MCF 10A (cell line): ENCODE results near the gene ARID3C. TPM values are rescaled to one million over a fixed set of nuclear protein-coding genes. Genes with fewer than 3 reads are reported as not detected.
A peak's percentile ranks its signal among the peaks of the same experiment; 100 is the strongest.

Experiments
- BruUV-seq: library from RNA; stranded (reverse); fragments of 400-500 nt; replicated peaks from 2 replicates; lab custom pipeline; 2021; lab: Mats Ljungman, UMichigan
- CTCF ChIA-PET: fragments of 300-600 bp; sonication (Branson Sonifier 250); formaldehyde crosslinking; extraction: SDS; loops from one replicate; lab custom pipeline; 2021; ENCODE audit warnings: antibody characterized with exemption, inconsistent platforms; lab: Yijun Ruan, JAX
- POLR2A ChIA-PET: fragments of 300-600, 350-650 bp; sonication (Branson Sonifier 250); formaldehyde crosslinking; extraction: SDS; loops from one replicate; lab custom pipeline; 2020; ENCODE audit warnings: antibody characterized with exemption, inconsistent platforms; lab: Yijun Ruan, JAX
- DNase-seq: peaks from one replicate; pipeline ENCODE4 v3.0.0-alpha.2; 2018; ENCODE audit not compliant: unreplicated experiment
- H3K27ac Mint-ChIP-seq: one replicate; pipeline ENCODE4 v1.8.0; 2022; ENCODE audit warnings: mild to moderate bottlenecking, low read depth, mixed read lengths; ENCODE audit not compliant: unreplicated experiment
- H3K27me3 Mint-ChIP-seq: one replicate; pipeline ENCODE4 v1.8.0; 2022; ENCODE audit warnings: mixed read lengths; ENCODE audit not compliant: insufficient read depth, unreplicated experiment
- H3K36me3 Mint-ChIP-seq: one replicate; pipeline ENCODE4 v1.8.0; 2022; ENCODE audit warnings: mild to moderate bottlenecking, moderate library complexity, mixed read lengths; ENCODE audit not compliant: insufficient read depth, unreplicated experiment
- H3K4me1 Mint-ChIP-seq: one replicate; pipeline ENCODE4 v1.8.0; 2022; ENCODE audit warnings: mixed read lengths; ENCODE audit not compliant: insufficient read depth, unreplicated experiment
- H3K4me3 Mint-ChIP-seq: one replicate; pipeline ENCODE4 v1.8.0; 2022; ENCODE audit warnings: mild to moderate bottlenecking, moderate library complexity, mixed read lengths; ENCODE audit not compliant: unreplicated experiment
- H3K9me3 Mint-ChIP-seq: one replicate; pipeline ENCODE4 v1.8.0; 2022; ENCODE audit warnings: mixed read lengths; ENCODE audit not compliant: unreplicated experiment
- CTCF ChIP-seq: fragments of 200-600 bp; IDR thresholded peaks from one replicate; pipeline ENCODE4 v1.8.0; 2022; ENCODE audit warnings: antibody characterized with exemption, mild to moderate bottlenecking; ENCODE audit not compliant: unreplicated experiment
- intact Hi-C: fragments of 100-400 bp; cut with micrococcal nuclease; formaldehyde crosslinking; loops from 2 replicates; pipeline ENCODE4 v1.14.1; 2022
- total RNA-seq: library from RNA; stranded (reverse); gene quantifications from 2 replicates; pipeline ENCODE4 v1.2.3, GENCODE V29; 2022

ARID3C gene
- total RNA-seq, 1 experiment from 2014 or later, result not detected

- Mint-ChIP-seq H3K36me3 (peaks cover 16% of the 10 kb centered on the region), H3K4me1 (peaks cover 34% of the 10 kb centered on the region), H3K27ac (peak overlapping the region; percentile 5), H3K4me3 (no peak overlapping the region), H3K9me3 (no peaks in the 10 kb centered on the region), H3K27me3 (peaks cover 29% of the 10 kb centered on the region)
- POLR2A ChIA-PET, result interaction anchor here (1.3 to 2.1 kb wide), 5 partner anchors 13 to 22 kb away, joined by 4 to 13 read pairs (median 10); partner anchors contain the start of genes DCTN3, GALT and RPP25L
- TF ChIP-seq CTCF, result no peak
- BruUV-seq, result no TSS peak
- intact Hi-C loops, result no loop called here
- no peak for DNase-seq
- CTCF ChIA-PET, result interaction anchor here (0.6 to 6.5 kb wide), 14 partner anchors 9 to 486 kb away, joined by 3 to 83 read pairs (median 8); partner anchors contain the start of genes DCTN3, GALT and IL11RA
Observed at GRCh38 chr9:34633166-34633565, 4.3 kb upstream of the ARID3C start.

GRCh38 chr9:34630402-34631154, 1.7 kb upstream of the ARID3C start:
- DNase-seq, result peak; percentile 16
- peaks cover 54% of the 10 kb centered on the region for H3K27me3 Mint-ChIP-seq
- no TSS peak for BruUV-seq
- H3K4me1 Mint-ChIP-seq, result peaks cover 30% of the 10 kb centered on the region
- H3K9me3 Mint-ChIP-seq, result no peaks in the 10 kb centered on the region
- no peak overlapping the region for H3K27ac Mint-ChIP-seq
- TF ChIP-seq CTCF, result no peak
- H3K36me3 Mint-ChIP-seq, result peaks cover 16% of the 10 kb centered on the region
- CTCF ChIA-PET, result interaction anchor here (1.1 to 1.4 kb wide), 2 partner anchors 13 to 17 kb away, joined by 3 to 5 read pairs; no protein-coding TSS in a partner anchor
- H3K4me3 Mint-ChIP-seq, result no peak overlapping the region
- POLR2A ChIA-PET, result interaction anchor here (1.1 to 3.9 kb wide), 2 partner anchors 10 to 16 kb away, joined by 3 to 19 read pairs; partner anchors contain the start of gene DCTN3
- intact Hi-C loops, result no loop called here

GRCh38 chr9:34629491-34629808, 584 bp upstream of the ARID3C start:
- POLR2A ChIA-PET, result interaction anchor here (3.9 kb wide), 1 partner anchor 9 kb away, joined by 19 read pairs; the partner anchor contains the start of gene DCTN3
- no TSS peak for BruUV-seq

More at GRCh38 chr9:34629491-34629808, 584 bp upstream of the ARID3C start:
- no peak overlapping the region for H3K27ac Mint-ChIP-seq
- H3K4me1 Mint-ChIP-seq, result peaks cover 26% of the 10 kb centered on the region
- no peak for TF ChIP-seq CTCF
- intact Hi-C loops, result no loop called here
- no peak for DNase-seq
- no peaks in the 10 kb centered on the region for H3K9me3 Mint-ChIP-seq
- H3K4me3 Mint-ChIP-seq, result peak overlapping the region; percentile 38
- H3K36me3 Mint-ChIP-seq, result peaks cover 6% of the 10 kb centered on the region
- peaks cover 56% of the 10 kb centered on the region for H3K27me3 Mint-ChIP-seq
- CTCF ChIA-PET, result interaction anchor here (0.8 to 1.5 kb wide), 3 partner anchors 73 to 270 kb away, joined by 3 to 4 read pairs (median 3); no protein-coding TSS in a partner anchor
